Cardiac muscle cell (in vitro differentiated cells and primary cell): ENCODE measurements around the gene TMEM132C. TPM values are rescaled to one million over a fixed set of nuclear protein-coding genes. Genes with fewer than 3 reads are reported as not detected.

Experiments used
- DNase-seq, 2 donors: peaks; one replicate each; pipeline versions ENCODE4 v3.0.0 to v3.0.0-alpha.2; 2010 to 2017; ENCODE audit warnings: low read depth in 1 of 2, low spot score in 1 of 2
- H3K27ac ChIP-seq: fragments of 200-600 bp; sonication (generic); 2 replicates; pipeline ENCODE4 v1.5.1; 2016
- H3K27me3 ChIP-seq: fragments of 200-600 bp; sonication (generic); 2 replicates; pipeline ENCODE4 v1.6.0; 2016; ENCODE audit warnings: control low read depth
- H3K36me3 ChIP-seq: fragments of 200-600 bp; sonication (generic); 2 replicates; pipeline ENCODE4 v1.5.1; 2016; ENCODE audit warnings: control low read depth
- H3K4me1 ChIP-seq: fragments of 200-600 bp; sonication (generic); 2 replicates; pipeline ENCODE4 v1.8.1; 2017; ENCODE audit warnings: low read depth, mild to moderate bottlenecking, mixed run types
- H3K4me3 ChIP-seq: fragments of 200-600 bp; sonication (generic); 2 replicates; pipeline ENCODE4 v1.5.1; 2016; ENCODE audit warnings: mild to moderate bottlenecking
- H3K9me3 ChIP-seq: fragments of 200-600 bp; sonication (generic); 2 replicates; pipeline ENCODE4 v1.5.1; 2017; ENCODE audit warnings: low read depth, mild to moderate bottlenecking, control low read depth
- polyA plus RNA-seq: library from polyadenylated mRNA; unstranded; fragments of >200 nt; fragmentation: Nextera tagmentation; extraction: Ambion mirVana; gene quantifications from 2 replicates; pipeline ENCODE4 v1.2.1, GENCODE V29; 2016
- total RNA-seq: library from RNA; depleted of rRNA; stranded (reverse); fragments of >200 nt; gene quantifications from 2 replicates; pipeline ENCODE4 v1.2.3, GENCODE V29; 2016
- TF ChIP-seq, protein P1 (sequence below): IDR thresholded peaks from 2 replicates; pipeline ENCODE4 v1.5.1; 2012; ENCODE audit warnings: low read depth, mild to moderate bottlenecking, low read length

Gene TMEM132C
- total and polyA plus RNA-seq, 2 experiments from 2014 or later = 1.8 to 2.5 TPM

DNA sequence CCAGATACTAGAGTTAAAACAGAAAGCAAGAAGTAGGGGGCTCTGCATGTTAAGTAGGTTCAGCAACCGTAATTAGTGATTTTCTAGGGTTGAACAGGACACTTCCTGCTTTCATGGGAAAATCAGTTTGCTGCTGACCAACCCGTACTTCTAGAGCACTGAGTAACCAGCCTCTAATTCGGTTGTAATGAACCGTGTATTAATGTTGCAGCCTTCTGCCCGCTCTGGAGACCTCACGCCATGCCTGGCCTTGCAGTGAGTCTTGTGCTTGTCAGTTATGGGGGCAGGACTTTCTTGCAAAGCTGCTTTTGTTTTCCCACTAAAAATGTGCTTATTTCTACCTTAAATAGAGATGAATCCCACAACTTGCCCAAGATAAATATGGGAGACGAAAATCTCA is 89.6 kb downstream of the TMEM132C start:
- H3K4me3 ChIP-seq = no peak overlapping the region
- TF ChIP-seq, protein P1, sequence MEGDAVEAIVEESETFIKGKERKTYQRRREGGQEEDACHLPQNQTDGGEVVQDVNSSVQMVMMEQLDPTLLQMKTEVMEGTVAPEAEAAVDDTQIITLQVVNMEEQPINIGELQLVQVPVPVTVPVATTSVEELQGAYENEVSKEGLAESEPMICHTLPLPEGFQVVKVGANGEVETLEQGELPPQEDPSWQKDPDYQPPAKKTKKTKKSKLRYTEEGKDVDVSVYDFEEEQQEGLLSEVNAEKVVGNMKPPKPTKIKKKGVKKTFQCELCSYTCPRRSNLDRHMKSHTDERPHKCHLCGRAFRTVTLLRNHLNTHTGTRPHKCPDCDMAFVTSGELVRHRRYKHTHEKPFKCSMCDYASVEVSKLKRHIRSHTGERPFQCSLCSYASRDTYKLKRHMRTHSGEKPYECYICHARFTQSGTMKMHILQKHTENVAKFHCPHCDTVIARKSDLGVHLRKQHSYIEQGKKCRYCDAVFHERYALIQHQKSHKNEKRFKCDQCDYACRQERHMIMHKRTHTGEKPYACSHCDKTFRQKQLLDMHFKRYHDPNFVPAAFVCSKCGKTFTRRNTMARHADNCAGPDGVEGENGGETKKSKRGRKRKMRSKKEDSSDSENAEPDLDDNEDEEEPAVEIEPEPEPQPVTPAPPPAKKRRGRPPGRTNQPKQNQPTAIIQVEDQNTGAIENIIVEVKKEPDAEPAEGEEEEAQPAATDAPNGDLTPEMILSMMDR = no peak
- no peaks in the 10 kb centered on the region for H3K9me3 ChIP-seq
- H3K4me1 ChIP-seq = no peaks in the 10 kb centered on the region
- H3K27me3 ChIP-seq = no peaks in the 10 kb centered on the region
- DNase-seq = no peak
- H3K36me3 ChIP-seq = no peaks in the 10 kb centered on the region
- H3K27ac ChIP-seq = no peak overlapping the region

DNA sequence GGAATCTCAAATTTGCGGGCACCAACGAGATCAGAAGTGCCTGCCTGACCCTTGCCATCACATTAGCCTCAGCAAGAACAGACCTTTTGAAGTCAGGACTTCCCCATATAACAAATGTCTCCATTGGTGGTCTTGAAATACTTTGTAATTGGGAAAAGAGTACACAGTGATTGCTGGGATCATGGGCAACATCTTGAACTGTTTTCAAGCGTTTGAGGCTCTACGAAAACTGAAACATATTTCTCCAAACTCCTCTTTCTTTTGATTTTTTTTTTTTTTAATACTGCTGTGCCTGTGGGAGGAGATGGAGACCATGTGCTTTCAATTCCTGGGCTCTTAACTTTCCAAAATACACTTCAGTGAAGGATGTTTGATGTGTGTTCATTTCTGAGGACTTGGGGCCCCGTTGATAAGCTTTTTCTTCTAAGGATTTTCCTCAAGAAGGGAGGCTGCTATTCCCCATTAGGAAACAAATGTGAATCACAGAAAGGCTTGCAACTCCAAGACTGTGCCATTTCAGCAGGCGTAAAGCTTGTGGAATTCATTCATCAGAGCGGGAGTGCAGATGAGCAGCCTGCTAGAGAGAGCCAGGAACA is 94.5 kb downstream of the TMEM132C start:
- no peak for DNase-seq

DNA sequence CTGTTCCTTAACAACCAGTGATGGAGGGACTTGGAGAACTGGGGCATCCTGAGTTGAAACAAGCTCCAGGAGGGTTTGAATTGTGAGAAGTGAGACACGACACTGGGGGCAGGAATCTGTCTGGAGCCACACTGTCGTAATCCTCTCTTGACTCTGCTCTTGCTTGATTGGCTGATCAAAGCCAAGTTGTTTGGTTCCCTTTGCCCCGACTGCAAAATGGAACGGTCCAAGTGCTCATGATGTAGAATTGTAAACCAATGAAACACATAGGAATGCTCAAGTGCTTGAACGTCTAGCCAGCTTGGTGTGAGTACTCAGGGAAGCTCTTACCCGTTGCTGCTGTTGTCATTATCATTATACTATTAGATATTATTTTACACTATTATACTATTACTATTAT is 98.1 kb downstream of the TMEM132C start:
- no peaks in the 10 kb centered on the region for H3K36me3 ChIP-seq
- H3K4me3 ChIP-seq = no peak overlapping the region
- H3K9me3 ChIP-seq = no peaks in the 10 kb centered on the region
- TF ChIP-seq, protein P1 = no peak
- DNase-seq = no peak
- peaks cover 15% of the 10 kb centered on the region for H3K4me1 ChIP-seq
- no peak overlapping the region for H3K27ac ChIP-seq
- H3K27me3 ChIP-seq = peaks cover 3% of the 10 kb centered on the region

More for the DNA sequence above, 94.5 kb downstream of the TMEM132C start:
- Histone ChIP-seq H3K27me3 (no peaks in the 10 kb centered on the region), H3K36me3 (no peaks in the 10 kb centered on the region), H3K4me1 (peaks cover 13% of the 10 kb centered on the region), H3K4me3 (no peak overlapping the region), H3K9me3 (no peaks in the 10 kb centered on the region), H3K27ac (no peak overlapping the region)
- TF ChIP-seq, protein P1 = no peak

DNA sequence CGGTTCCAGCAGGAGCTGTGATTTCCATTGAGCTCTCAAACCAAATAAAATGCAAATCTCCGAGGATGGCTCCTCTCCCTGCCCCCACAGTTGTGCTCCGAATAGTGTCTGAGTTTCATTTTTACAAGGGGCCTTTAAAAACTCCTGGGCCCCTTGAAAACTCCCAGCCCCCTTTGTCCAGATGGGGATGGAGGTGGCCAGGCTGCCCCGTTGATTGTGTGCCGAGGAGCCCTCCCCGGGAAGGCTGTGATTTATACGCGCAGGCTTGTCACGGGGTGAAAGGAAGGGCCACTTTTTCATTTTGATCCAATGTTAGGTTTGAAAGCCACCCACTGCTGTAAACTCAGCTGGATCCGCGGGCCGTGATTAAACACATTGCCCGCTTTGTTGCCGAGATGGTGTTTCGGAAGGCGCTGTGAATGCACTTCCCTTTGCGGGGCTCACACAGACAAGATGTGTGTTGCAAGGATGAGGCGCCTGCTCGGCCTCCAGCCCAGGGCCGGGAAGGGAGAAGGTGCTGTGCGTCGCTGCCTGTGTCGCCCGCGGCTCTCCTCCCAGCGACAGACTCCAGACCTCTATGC is 98.8 kb downstream of the TMEM132C start:
- Histone ChIP-seq H3K9me3 (no peaks in the 10 kb centered on the region), H3K27ac (no peak overlapping the region), H3K27me3 (peaks cover 3% of the 10 kb centered on the region), H3K4me1 (peaks cover 15% of the 10 kb centered on the region), H3K36me3 (no peaks in the 10 kb centered on the region), H3K4me3 (peak overlapping the region; percentile 14)
- TF ChIP-seq, protein P1 = no peak
- peak; percentile 2 to 46 for DNase-seq

DNA sequence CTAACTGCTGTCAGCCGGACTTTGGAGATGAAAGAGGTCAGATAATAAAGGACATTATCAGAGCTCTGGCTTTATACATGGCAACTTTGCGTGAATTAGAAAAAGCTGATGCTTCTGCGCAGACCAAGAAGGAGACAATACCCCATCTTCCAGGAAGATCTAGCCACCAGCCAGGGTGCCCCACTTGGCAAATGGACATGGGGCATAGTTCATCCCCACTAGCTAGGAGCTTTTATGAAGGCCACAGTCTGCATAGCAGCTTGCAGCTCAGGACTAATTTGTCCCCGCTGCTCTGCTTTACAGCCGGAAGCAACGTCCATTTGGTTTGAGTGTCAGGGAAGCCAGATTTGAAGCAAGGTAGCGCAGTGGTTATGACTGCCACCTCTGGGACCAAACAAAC is 101.0 kb downstream of the TMEM132C start:
- H3K4me1 ChIP-seq = peaks cover 15% of the 10 kb centered on the region
- TF ChIP-seq, protein P1 = no peak

More for the DNA sequence above, 101.0 kb downstream of the TMEM132C start:
- Histone ChIP-seq H3K9me3 (no peaks in the 10 kb centered on the region), H3K27ac (no peak overlapping the region), H3K27me3 (peaks cover 3% of the 10 kb centered on the region), H3K4me3 (no peak overlapping the region), H3K36me3 (no peaks in the 10 kb centered on the region)
- DNase-seq = no peak
